Natural killer cell treated with Interleukin-12 subunit alpha and Interleukin-12 subunit beta and Interleukin-15 and Interleukin-18, amount 100 ng/mL, for 72 hours (primary cell): ENCODE data around the gene ADAMTS2. TPM values are rescaled to one million over a fixed set of nuclear protein-coding genes. Genes with fewer than 3 reads are reported as not detected.
A peak's percentile ranks its signal among the peaks of the same experiment; 100 is the strongest.

Experiments used
- ATAC-seq, 2 donors: fragments of 150-1000 bp; cut with Tn5 transposase in 1 of 2; sonication (Bioruptor Pico), chemical (Tn5 transposase) in 1 of 2; 2 replicates each; pipeline ENCODE4 v1.10.0; 2021
- DNase-seq: peaks from one replicate; pipeline ENCODE4 v3.0.0; 2022; ENCODE audit warnings: low spot score
- H3K27ac Mint-ChIP-seq, 2 donors: 1 replicate in 1 of 2; 2 replicates in 1 of 2; pipeline ENCODE4 v1.8.0; 2022; ENCODE audit warnings: mixed read lengths in 2 of 2, mild to moderate bottlenecking in 1 of 2, moderate library complexity in 1 of 2
- H3K27me3 Mint-ChIP-seq, 2 donors: 1 replicate in 1 of 2; 2 replicates in 1 of 2; pipeline ENCODE4 v1.8.0; 2022; ENCODE audit warnings: mixed read lengths in 2 of 2
- H3K36me3 Mint-ChIP-seq: one replicate; pipeline ENCODE4 v1.8.0; 2022; ENCODE audit warnings: mixed read lengths
- H3K4me1 Mint-ChIP-seq, 2 donors: 1 replicate in 1 of 2; 2 replicates in 1 of 2; pipeline ENCODE4 v1.8.0; 2022; ENCODE audit warnings: low read depth in 2 of 2, mixed read lengths in 2 of 2, mild to moderate bottlenecking in 1 of 2
- H3K4me3 Mint-ChIP-seq: one replicate; pipeline ENCODE4 v1.8.0; 2022; ENCODE audit warnings: mixed read lengths
- H3K9me3 Mint-ChIP-seq: 2 replicates; pipeline ENCODE4 v1.8.0; 2022; ENCODE audit warnings: mixed read lengths
- total RNA-seq, 2 donors: library from RNA; stranded (reverse); gene quantifications; one replicate each; pipeline ENCODE4 v1.2.3, GENCODE V29; 2022

The ADAMTS2 gene
- total RNA-seq, 2 donors from 2014 or later, result not detected

- no peak for DNase-seq
- Mint-ChIP-seq H3K9me3 (no peaks in the 10 kb centered on the region), H3K4me3 (no peak overlapping the region), H3K36me3 (no peaks in the 10 kb centered on the region), H3K27ac (no peak overlapping the region), H3K27me3 (peaks cover 11% of the 10 kb centered on the region in 2 donors), H3K4me1 (no peaks in the 10 kb centered on the region)
- no peak for ATAC-seq
These were observed 109.6 kb downstream of the ADAMTS2 start for GRCh38 chr5:179235416-179236400.

GRCh38 chr5:179234563-179235135 lies 110.6 kb downstream of the ADAMTS2 start:
- Mint-ChIP-seq H3K36me3 (no peaks in the 10 kb centered on the region), H3K27me3 (peaks cover 6 to 8% of the 10 kb centered on the region in 2 donors), H3K4me1 (no peaks in the 10 kb centered on the region), H3K4me3 (no peak overlapping the region), H3K9me3 (no peaks in the 10 kb centered on the region), H3K27ac (no peak overlapping the region)
- ATAC-seq (no peak), DNase-seq (no peak)

- Mint-ChIP-seq H3K4me1 (no peaks in the 10 kb centered on the region), H3K27me3 (peaks cover 0 to 2% of the 10 kb centered on the region in 2 donors), H3K27ac (no peak overlapping the region), H3K9me3 (no peaks in the 10 kb centered on the region), H3K36me3 (no peaks in the 10 kb centered on the region), H3K4me3 (no peak overlapping the region)
- no peak for ATAC-seq
- no peak for DNase-seq
These were observed 111.2 kb downstream of the ADAMTS2 start for GRCh38 chr5:179233909-179234562.

- Mint-ChIP-seq H3K27ac (no peak overlapping the region), H3K36me3 (no peaks in the 10 kb centered on the region), H3K27me3 (no peaks in the 10 kb centered on the region), H3K4me1 (no peaks in the 10 kb centered on the region), H3K4me3 (no peak overlapping the region), H3K9me3 (no peaks in the 10 kb centered on the region)
- DNase-seq (no peak), ATAC-seq (no peak)
These were observed 113.0 kb downstream of the ADAMTS2 start for GRCh38 chr5:179232091-179232735.

- no peak for ATAC-seq
- no peaks in the 10 kb centered on the region for H3K36me3 Mint-ChIP-seq
These were observed 114.0 kb downstream of the ADAMTS2 start for GRCh38 chr5:179231309-179231708.

GRCh38 chr5:179230061-179230461 lies 115.2 kb downstream of the ADAMTS2 start:
- no peaks in the 10 kb centered on the region for H3K9me3 Mint-ChIP-seq
- ATAC-seq (no peak), DNase-seq (no peak)
- H3K27ac Mint-ChIP-seq, result no peak overlapping the region
- no peak overlapping the region for H3K4me3 Mint-ChIP-seq
- H3K27me3 Mint-ChIP-seq, result no peaks in the 10 kb centered on the region
- H3K4me1 Mint-ChIP-seq, result no peaks in the 10 kb centered on the region
- no peaks in the 10 kb centered on the region for H3K36me3 Mint-ChIP-seq

More at GRCh38 chr5:179231309-179231708, 114.0 kb downstream of the ADAMTS2 start:
- no peak for DNase-seq
- no peaks in the 10 kb centered on the region for H3K4me1 Mint-ChIP-seq
- H3K4me3 Mint-ChIP-seq, result no peak overlapping the region
- no peak overlapping the region for H3K27ac Mint-ChIP-seq
- no peaks in the 10 kb centered on the region for H3K9me3 Mint-ChIP-seq
- no peaks in the 10 kb centered on the region for H3K27me3 Mint-ChIP-seq

- ATAC-seq (no peak), DNase-seq (no peak)
- H3K27me3 Mint-ChIP-seq, result no peaks in the 10 kb centered on the region
- H3K4me3 Mint-ChIP-seq, result no peak overlapping the region
- H3K9me3 Mint-ChIP-seq, result no peaks in the 10 kb centered on the region
- no peaks in the 10 kb centered on the region for H3K36me3 Mint-ChIP-seq
- no peak overlapping the region for H3K27ac Mint-ChIP-seq
- H3K4me1 Mint-ChIP-seq, result no peaks in the 10 kb centered on the region
These were observed 115.9 kb downstream of the ADAMTS2 start for GRCh38 chr5:179229331-179229831.

GRCh38 chr5:179228341-179229121 lies 116.7 kb downstream of the ADAMTS2 start:
- Mint-ChIP-seq H3K36me3 (no peaks in the 10 kb centered on the region), H3K27ac (no peak overlapping the region), H3K27me3 (no peaks in the 10 kb centered on the region), H3K4me1 (no peaks in the 10 kb centered on the region), H3K9me3 (no peaks in the 10 kb centered on the region), H3K4me3 (no peak overlapping the region)
- DNase-seq (no peak), ATAC-seq (peak in 1 of 2 donors; percentile 30)

GRCh38 chr5:179227580-179228311 lies 117.5 kb downstream of the ADAMTS2 start:
- no peaks in the 10 kb centered on the region for H3K27me3 Mint-ChIP-seq
- no peak overlapping the region for H3K4me3 Mint-ChIP-seq
- H3K36me3 Mint-ChIP-seq, result no peaks in the 10 kb centered on the region
- no peaks in the 10 kb centered on the region for H3K4me1 Mint-ChIP-seq
- no peak for DNase-seq
- no peak overlapping the region for H3K27ac Mint-ChIP-seq
- peak in 1 of 2 donors; percentile 30 for ATAC-seq
- peaks cover 6% of the 10 kb centered on the region for H3K9me3 Mint-ChIP-seq

- DNase-seq, result no peak
- no peak overlapping the region for H3K4me3 Mint-ChIP-seq
- H3K9me3 Mint-ChIP-seq, result peaks cover 6% of the 10 kb centered on the region
- no peaks in the 10 kb centered on the region for H3K36me3 Mint-ChIP-seq
- H3K4me1 Mint-ChIP-seq, result no peaks in the 10 kb centered on the region
- no peaks in the 10 kb centered on the region for H3K27me3 Mint-ChIP-seq
- H3K27ac Mint-ChIP-seq, result no peak overlapping the region
- peak in 1 of 2 donors; percentile 2 for ATAC-seq
These were observed 118.1 kb downstream of the ADAMTS2 start for GRCh38 chr5:179227229-179227579.

- Mint-ChIP-seq H3K27me3 (no peaks in the 10 kb centered on the region), H3K9me3 (peaks cover 6% of the 10 kb centered on the region), H3K4me1 (no peaks in the 10 kb centered on the region), H3K4me3 (no peak overlapping the region), H3K27ac (no peak overlapping the region), H3K36me3 (no peaks in the 10 kb centered on the region)
- ATAC-seq, result no peak
- DNase-seq, result no peak
These were observed 118.6 kb downstream of the ADAMTS2 start for GRCh38 chr5:179226696-179227095.

GRCh38 chr5:179225387-179225786 lies 119.9 kb downstream of the ADAMTS2 start:
- H3K36me3 Mint-ChIP-seq, result no peaks in the 10 kb centered on the region
- no peak overlapping the region for H3K4me3 Mint-ChIP-seq
- H3K27ac Mint-ChIP-seq, result no peak overlapping the region
- ATAC-seq (no peak), DNase-seq (no peak)
- H3K9me3 Mint-ChIP-seq, result peaks cover 6% of the 10 kb centered on the region
- no peaks in the 10 kb centered on the region for H3K4me1 Mint-ChIP-seq
- no peaks in the 10 kb centered on the region for H3K27me3 Mint-ChIP-seq
